ENCODE results near the gene SORCS2. TPM values are rescaled to one million over a fixed set of nuclear protein-coding genes. Genes with fewer than 3 reads are reported as not detected.

SORCS2 gene
- total RNA-seq, 2 donors from 2014 or later, result 0.54 to 0.74 TPM

GRCh38 chr4:7476820-7477219 is 284.5 kb downstream of the SORCS2 start:
- H3K27ac ChIP-seq, result no peak overlapping the region
- no peaks in the 10 kb centered on the region for H3K36me3 ChIP-seq
- no peaks in the 10 kb centered on the region for H3K27me3 ChIP-seq
- H3K9ac ChIP-seq (ENCODE audit: low read depth in 2 of 2, low read length in 2 of 2), result no peak overlapping the region
- H3K4me3 ChIP-seq, result no peak overlapping the region
- no peaks in the 10 kb centered on the region for H3K4me1 ChIP-seq
- H3K9me3 ChIP-seq, result no peaks in the 10 kb centered on the region
- TF ChIP-seq CTCF (IDR thresholded peaks at IDR 0.05), result no peak
- DNase-seq, result no peak
- intact Hi-C loops (cut with DNase I), result no loop called here

- no peaks in the 10 kb centered on the region for H3K9me3 ChIP-seq
- no peak overlapping the region for H3K4me3 ChIP-seq
- no peaks in the 10 kb centered on the region for H3K36me3 ChIP-seq
- H3K27me3 ChIP-seq, result no peaks in the 10 kb centered on the region
- H3K9ac ChIP-seq (ENCODE audit: low read depth in 2 of 2, low read length in 2 of 2), result no peak overlapping the region
- no peaks in the 10 kb centered on the region for H3K4me1 ChIP-seq
- DNase-seq, result no peak
- intact Hi-C loops (cut with DNase I), result no loop called here
- TF ChIP-seq CTCF (IDR thresholded peaks at IDR 0.05), result no peak
- H3K27ac ChIP-seq, result no peak overlapping the region
These were observed 285.4 kb downstream of the SORCS2 start for GRCh38 chr4:7477695-7478094.

DNA sequence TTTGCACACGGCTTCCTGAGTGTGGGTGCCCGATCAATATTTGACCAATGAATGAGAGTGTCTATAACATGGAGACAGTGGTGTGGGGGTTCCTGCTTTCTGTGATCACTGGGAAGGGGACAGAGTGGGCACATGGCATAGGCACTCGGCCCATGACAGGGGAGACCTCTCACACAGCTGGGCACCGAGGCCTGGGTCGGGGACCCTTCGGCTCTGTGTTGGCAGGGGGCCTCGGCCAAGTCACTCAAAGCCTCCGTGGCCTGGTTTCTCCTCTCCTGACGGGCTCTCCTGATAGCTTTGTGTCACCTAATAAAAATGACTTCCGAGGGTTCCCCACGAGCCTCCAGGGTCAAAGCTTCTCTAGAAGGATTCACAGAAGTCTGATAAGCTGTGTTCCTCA is 286.3 kb downstream of the SORCS2 start:
- H3K4me1 ChIP-seq, result no peaks in the 10 kb centered on the region
- DNase-seq, result no peak
- no peak overlapping the region for H3K4me3 ChIP-seq
- H3K9me3 ChIP-seq, result no peaks in the 10 kb centered on the region
- intact Hi-C loops (cut with DNase I), result no loop called here
- H3K27me3 ChIP-seq, result no peaks in the 10 kb centered on the region
- TF ChIP-seq CTCF (IDR thresholded peaks at IDR 0.05), result no peak
- H3K27ac ChIP-seq, result no peak overlapping the region
- no peaks in the 10 kb centered on the region for H3K36me3 ChIP-seq
- H3K9ac ChIP-seq (ENCODE audit: low read depth in 2 of 2, low read length in 2 of 2), result no peak overlapping the region

DNA sequence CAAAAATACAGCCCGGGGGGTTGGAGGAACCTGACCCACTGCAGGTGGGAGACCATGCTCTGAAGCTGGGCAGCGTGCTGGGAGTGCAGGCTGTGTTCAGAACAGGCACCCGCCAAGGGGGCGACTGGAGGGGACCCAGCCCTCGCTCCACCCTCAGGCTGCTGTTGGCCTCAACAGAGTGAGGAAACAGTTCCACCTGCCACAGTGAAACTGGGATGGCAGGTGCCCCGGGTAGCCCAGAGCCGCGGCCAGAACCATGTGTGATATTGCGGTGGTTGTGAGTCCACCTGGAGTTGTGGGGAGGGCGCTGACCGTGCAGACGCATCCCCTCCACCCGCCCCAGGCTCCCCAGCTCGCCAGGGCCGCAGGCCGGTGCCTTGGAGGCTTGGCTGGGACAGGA is 288.1 kb downstream of the SORCS2 start:
- H3K27ac ChIP-seq, result no peak overlapping the region
- H3K4me3 ChIP-seq, result no peak overlapping the region
- H3K9me3 ChIP-seq, result no peaks in the 10 kb centered on the region
- H3K27me3 ChIP-seq, result no peaks in the 10 kb centered on the region
- intact Hi-C loops (cut with DNase I), result no loop called here
- no peaks in the 10 kb centered on the region for H3K36me3 ChIP-seq
- no peaks in the 10 kb centered on the region for H3K4me1 ChIP-seq
- H3K9ac ChIP-seq (ENCODE audit: low read depth in 2 of 2, low read length in 2 of 2), result no peak overlapping the region
- DNase-seq, result no peak
- no peak for TF ChIP-seq CTCF (IDR thresholded peaks at IDR 0.05)

DNA sequence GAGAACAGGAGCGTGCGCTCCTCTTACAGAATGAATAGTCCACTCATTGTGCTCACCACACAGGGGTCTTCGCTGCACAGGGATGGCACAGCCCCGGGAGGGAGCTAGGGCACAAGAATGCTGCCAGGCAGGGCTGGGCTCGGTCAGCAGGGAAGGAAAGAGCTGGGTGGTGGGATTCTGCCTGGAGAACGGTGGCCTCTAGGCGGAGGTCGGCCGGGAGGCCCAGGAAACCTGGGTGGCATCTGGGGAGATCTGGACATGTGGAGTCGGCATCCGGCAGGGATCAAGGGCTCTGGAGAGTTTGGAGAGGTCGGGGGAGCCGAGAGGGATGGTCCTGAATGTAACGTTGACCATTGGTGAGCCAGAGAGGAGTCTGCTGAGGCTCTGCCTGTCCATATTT is 288.9 kb downstream of the SORCS2 start:
- no peak overlapping the region for H3K9ac ChIP-seq (ENCODE audit: low read depth in 2 of 2, low read length in 2 of 2)
- H3K27me3 ChIP-seq, result no peaks in the 10 kb centered on the region
- H3K27ac ChIP-seq, result no peak overlapping the region
- TF ChIP-seq CTCF (IDR thresholded peaks at IDR 0.05), result no peak
- no peak for DNase-seq
- no peaks in the 10 kb centered on the region for H3K9me3 ChIP-seq
- no peaks in the 10 kb centered on the region for H3K4me1 ChIP-seq
- intact Hi-C loops (cut with DNase I), result no loop called here
- no peak overlapping the region for H3K4me3 ChIP-seq
- H3K36me3 ChIP-seq, result no peaks in the 10 kb centered on the region

DNA sequence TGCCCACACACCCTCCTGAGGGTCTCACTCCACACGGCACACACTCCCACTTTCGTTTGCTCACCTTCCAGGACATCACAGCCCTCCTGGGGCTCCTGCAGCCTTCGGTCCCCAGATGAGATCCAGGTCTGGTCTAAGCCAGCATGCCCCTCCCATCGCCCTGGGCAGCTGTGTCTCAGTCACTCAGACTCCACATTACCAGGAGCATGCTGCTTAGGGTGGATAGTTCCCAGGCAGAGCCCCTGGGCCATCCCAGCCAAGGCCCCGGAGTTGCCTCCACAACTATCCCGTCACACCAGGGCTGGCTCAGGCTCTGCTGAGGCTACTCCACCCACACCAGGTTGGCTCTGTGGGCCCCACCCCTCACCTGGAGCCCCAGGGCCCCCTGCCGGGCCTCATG is 292.8 kb downstream of the SORCS2 start:
- Histone ChIP-seq H3K27me3 (no peaks in the 10 kb centered on the region), H3K9ac (ENCODE audit: low read depth in 2 of 2, low read length in 2 of 2) (no peak overlapping the region), H3K27ac (no peak overlapping the region), H3K36me3 (no peaks in the 10 kb centered on the region), H3K4me1 (no peaks in the 10 kb centered on the region), H3K4me3 (no peak overlapping the region), H3K9me3 (no peaks in the 10 kb centered on the region)
- TF ChIP-seq CTCF (IDR thresholded peaks at IDR 0.05), result no peak
- intact Hi-C loops (cut with DNase I), result no loop called here
- no peak for DNase-seq
